OCI-LY3 (cell line): ENCODE data around the gene ANO4.

Source experiments
- H2AFZ ChIP-seq: fragments of 200-600, 300-600 bp; shearing (Covaris generic); 2 replicates; pipeline ENCODE4 v1.6.0; 2014; ENCODE audit warnings: antibody characterized with exemption, low read depth, low read length
- H3K27ac ChIP-seq: fragments of 200-600, 300-600 bp; sonication (generic); 2 replicates; pipeline ENCODE4 v1.5.1; 2014; ENCODE audit warnings: mild to moderate bottlenecking, low read length, moderate library complexity, mixed read lengths
- H3K27me3 ChIP-seq: fragments of 200-600, 300-600 bp; sonication (generic); 2 replicates; pipeline ENCODE4 v1.6.1; 2014; ENCODE audit warnings: low read depth, low read length, mixed read lengths
- H3K36me3 ChIP-seq: fragments of 200-600, 300-600 bp; sonication (generic); replicated peaks from 2 replicates; pipeline ENCODE3; 2014; ENCODE audit warnings: low read depth, low read length, mixed read lengths
- H3K4me1 ChIP-seq: fragments of 300-600, 200-600 bp; sonication (generic); 2 replicates; pipeline ENCODE4 v1.6.1; 2014; ENCODE audit warnings: low read length, mixed read lengths
- H3K4me2 ChIP-seq: fragments of 200-600, 300-600 bp; sonication (generic); 2 replicates; pipeline ENCODE4 v1.6.1; 2014; ENCODE audit warnings: low read length, mixed read lengths
- H3K4me3 ChIP-seq: fragments of 300-600, 200-600 bp; sonication (generic); 2 replicates; pipeline ENCODE4 v1.5.1; 2014; ENCODE audit warnings: antibody characterized with exemption, mild to moderate bottlenecking, low read length, moderate library complexity
- H3K79me2 ChIP-seq: fragments of 300-600, 200-600 bp; shearing (Covaris generic); 2 replicates; pipeline ENCODE4 v1.6.1; 2014; ENCODE audit warnings: mild to moderate bottlenecking, low read length, mixed read lengths
- H3K9ac ChIP-seq: fragments of 300-600, 200-600 bp; shearing (Covaris generic); 2 replicates; pipeline ENCODE4 v1.6.0; 2014; ENCODE audit warnings: mild to moderate bottlenecking, low read length, moderate library complexity
- H3K9me3 ChIP-seq: fragments of 200-600, 300-600 bp; shearing (Covaris generic); 2 replicates; pipeline ENCODE4 v1.6.1; 2014; ENCODE audit warnings: low read length, mixed read lengths; ENCODE audit not compliant: insufficient read depth
- H4K20me1 ChIP-seq: fragments of 200-600, 300-600 bp; sonication (generic); 2 replicates; pipeline ENCODE4 v1.6.1; 2016; ENCODE audit warnings: low read length, mixed read lengths; ENCODE audit not compliant: insufficient read depth
- EZH2phosphoT487 ChIP-seq: fragments of 200-600 bp; shearing (Covaris generic); IDR thresholded peaks from 2 replicates; pipeline ENCODE4 v1.6.1; 2018; ENCODE audit warnings: antibody characterized with exemption, mixed run types, low read depth
- TF ChIP-seq, protein P1 (sequence below): fragments of 200-600, 300-600 bp; sonication (generic); IDR thresholded peaks from 2 replicates; pipeline ENCODE4 v1.5.1; 2014; ENCODE audit warnings: antibody characterized with exemption, low read length, low read depth

Gene ANO4

GRCh38 chr12:101111441-101111840, 316.9 kb downstream of the ANO4 start:
- Histone ChIP-seq H3K36me3 (no peaks in the 10 kb centered on the region), H3K9ac (no peak overlapping the region), H3K4me1 (no peaks in the 10 kb centered on the region), H3K4me3 (no peak overlapping the region), H4K20me1 (no peaks in the 10 kb centered on the region), H3K79me2 (no peaks in the 10 kb centered on the region), H3K4me2 (no peak overlapping the region), H3K27me3 (no peaks in the 10 kb centered on the region), H2AFZ (no peak overlapping the region), H3K9me3 (no peaks in the 10 kb centered on the region), H3K27ac (no peak overlapping the region)
- TF ChIP-seq, protein P1, sequence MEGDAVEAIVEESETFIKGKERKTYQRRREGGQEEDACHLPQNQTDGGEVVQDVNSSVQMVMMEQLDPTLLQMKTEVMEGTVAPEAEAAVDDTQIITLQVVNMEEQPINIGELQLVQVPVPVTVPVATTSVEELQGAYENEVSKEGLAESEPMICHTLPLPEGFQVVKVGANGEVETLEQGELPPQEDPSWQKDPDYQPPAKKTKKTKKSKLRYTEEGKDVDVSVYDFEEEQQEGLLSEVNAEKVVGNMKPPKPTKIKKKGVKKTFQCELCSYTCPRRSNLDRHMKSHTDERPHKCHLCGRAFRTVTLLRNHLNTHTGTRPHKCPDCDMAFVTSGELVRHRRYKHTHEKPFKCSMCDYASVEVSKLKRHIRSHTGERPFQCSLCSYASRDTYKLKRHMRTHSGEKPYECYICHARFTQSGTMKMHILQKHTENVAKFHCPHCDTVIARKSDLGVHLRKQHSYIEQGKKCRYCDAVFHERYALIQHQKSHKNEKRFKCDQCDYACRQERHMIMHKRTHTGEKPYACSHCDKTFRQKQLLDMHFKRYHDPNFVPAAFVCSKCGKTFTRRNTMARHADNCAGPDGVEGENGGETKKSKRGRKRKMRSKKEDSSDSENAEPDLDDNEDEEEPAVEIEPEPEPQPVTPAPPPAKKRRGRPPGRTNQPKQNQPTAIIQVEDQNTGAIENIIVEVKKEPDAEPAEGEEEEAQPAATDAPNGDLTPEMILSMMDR = no peak
- TF ChIP-seq EZH2phosphoT487 = no peak

DNA sequence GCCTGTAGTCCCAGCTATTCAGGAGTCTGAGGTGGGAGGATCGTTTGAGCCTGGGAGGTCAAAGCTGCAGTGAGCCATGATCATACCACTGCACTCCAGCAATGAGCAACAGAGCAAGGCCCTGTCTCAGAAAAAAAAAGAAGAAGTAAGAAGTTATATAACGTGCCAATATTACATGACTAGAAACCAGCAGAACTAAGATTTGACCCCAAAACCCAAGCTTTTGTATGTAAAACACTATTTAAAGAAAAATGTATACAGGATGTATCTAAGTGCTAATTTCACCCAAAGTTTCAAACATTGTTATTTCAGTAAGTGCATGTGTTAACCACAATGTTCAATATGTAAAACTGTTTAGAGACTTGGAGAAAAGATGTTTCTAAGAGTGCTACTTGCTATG, 320.8 kb downstream of the ANO4 start:
- Histone ChIP-seq H4K20me1 (no peaks in the 10 kb centered on the region), H3K4me1 (no peaks in the 10 kb centered on the region)

DNA sequence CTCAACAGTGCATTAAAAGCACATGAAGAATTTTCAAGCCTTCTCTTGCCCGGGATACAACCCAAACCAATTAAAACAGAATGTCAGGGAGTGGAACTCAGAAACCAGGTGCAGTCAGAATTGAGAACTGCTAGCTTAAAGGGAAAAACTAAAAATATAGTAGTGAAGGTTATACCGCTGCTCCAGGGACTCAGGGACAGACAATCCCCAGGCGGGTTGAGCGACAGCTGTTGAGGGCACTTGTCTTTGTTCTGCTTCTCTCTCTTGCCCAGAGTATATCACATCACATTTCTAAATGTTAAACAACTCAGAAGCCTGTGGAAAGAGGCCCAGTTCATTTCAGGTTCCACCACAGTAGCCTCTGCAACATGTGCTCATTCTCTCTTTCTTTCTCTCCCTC, 322.3 kb downstream of the ANO4 start:
- Histone ChIP-seq H3K9me3 (no peaks in the 10 kb centered on the region), H3K27me3 (no peaks in the 10 kb centered on the region), H3K79me2 (no peaks in the 10 kb centered on the region), H3K36me3 (no peaks in the 10 kb centered on the region), H3K27ac (no peak overlapping the region), H3K9ac (no peak overlapping the region), H4K20me1 (no peaks in the 10 kb centered on the region), H3K4me1 (no peaks in the 10 kb centered on the region), H3K4me3 (no peak overlapping the region), H2AFZ (no peak overlapping the region), H3K4me2 (no peak overlapping the region)
- TF ChIP-seq, protein P1 = no peak
- TF ChIP-seq EZH2phosphoT487 = no peak

More for the DNA sequence above, 320.8 kb downstream of the ANO4 start:
- Histone ChIP-seq H3K4me3 (no peak overlapping the region), H3K27ac (no peak overlapping the region), H3K36me3 (no peaks in the 10 kb centered on the region), H3K4me2 (no peak overlapping the region), H3K79me2 (no peaks in the 10 kb centered on the region), H3K9me3 (no peaks in the 10 kb centered on the region), H2AFZ (no peak overlapping the region), H3K9ac (no peak overlapping the region), H3K27me3 (no peaks in the 10 kb centered on the region)
- TF ChIP-seq, protein P1 = no peak
- TF ChIP-seq EZH2phosphoT487 = no peak

- no peaks in the 10 kb centered on the region for H3K27me3 ChIP-seq
- H3K9ac ChIP-seq = no peak overlapping the region
- no peaks in the 10 kb centered on the region for H3K4me1 ChIP-seq
- no peaks in the 10 kb centered on the region for H4K20me1 ChIP-seq
- no peaks in the 10 kb centered on the region for H3K79me2 ChIP-seq
- H3K36me3 ChIP-seq = no peaks in the 10 kb centered on the region
- no peak overlapping the region for H3K4me2 ChIP-seq
- no peaks in the 10 kb centered on the region for H3K9me3 ChIP-seq
- H2AFZ ChIP-seq = no peak overlapping the region
- H3K4me3 ChIP-seq = no peak overlapping the region
- no peak for TF ChIP-seq EZH2phosphoT487
- TF ChIP-seq, protein P1 = 0 out of 2 replicates have a peak, but pooled peaks have one; percentile 15
- no peak overlapping the region for H3K27ac ChIP-seq
These were observed 323.3 kb downstream of the ANO4 start for GRCh38 chr12:101117842-101118241.
